Loucy (cell line): ENCODE data around the gene INTS6.

ENCODE experiments used
- H2AFZ ChIP-seq: fragments of 200-600 bp; sonication (generic); 2 replicates; pipeline ENCODE4 v1.6.0; 2016; ENCODE audit warnings: antibody characterized with exemption, mild to moderate bottlenecking, low read length, moderate library complexity
- H3F3A ChIP-seq: fragments of 200-600 bp; 2 replicates; pipeline ENCODE4 v1.6.0; 2016; ENCODE audit warnings: antibody characterized with exemption, low read depth, mild to moderate bottlenecking
- H3K27me3 ChIP-seq: fragments of 200-600 bp; sonication (generic); 2 replicates; pipeline ENCODE4 v1.6.1; 2014; ENCODE audit warnings: low read length, mild to moderate bottlenecking; ENCODE audit not compliant: insufficient read depth, poor library complexity, severe bottlenecking
- H3K36me3 ChIP-seq: fragments of 200-600 bp; sonication (generic); 2 replicates; pipeline ENCODE4 v1.6.1; 2016; ENCODE audit warnings: low read length; ENCODE audit not compliant: insufficient read depth
- H3K4me1 ChIP-seq: fragments of 200-600 bp; sonication (generic); 2 replicates; pipeline ENCODE4 v1.5.1; 2014; ENCODE audit warnings: low read length, mild to moderate bottlenecking; ENCODE audit not compliant: insufficient read depth, poor library complexity, severe bottlenecking
- H3K4me2 ChIP-seq: fragments of 200-600 bp; sonication (generic); 2 replicates; pipeline ENCODE4 v1.6.0; 2014; ENCODE audit warnings: antibody characterized with exemption, low read length, low read depth, mild to moderate bottlenecking; ENCODE audit not compliant: poor library complexity, severe bottlenecking
- H3K4me3 ChIP-seq: fragments of 200-600 bp; sonication (generic); 2 replicates; pipeline ENCODE4 v1.5.1; 2014; ENCODE audit warnings: low read length, mild to moderate bottlenecking, mixed read lengths; ENCODE audit not compliant: poor library complexity, severe bottlenecking
- H3K79me2 ChIP-seq: fragments of 200-600 bp; sonication (generic); 2 replicates; pipeline ENCODE4 v1.6.1; 2014; ENCODE audit warnings: low read length; ENCODE audit not compliant: insufficient read depth
- H3K9ac ChIP-seq: fragments of 200-600 bp; sonication (generic); 2 replicates; pipeline ENCODE4 v1.6.0; 2014; ENCODE audit warnings: mild to moderate bottlenecking, low read depth, low read length, moderate library complexity; ENCODE audit not compliant: poor library complexity, severe bottlenecking
- H3K9me2 ChIP-seq: fragments of 200-600 bp; sonication (generic); replicated peaks from 2 replicates; pipeline ENCODE4 v1.6.1; 2016; ENCODE audit warnings: low read depth, low read length, mixed read lengths
- H3K9me3 ChIP-seq: fragments of 200-600 bp; sonication (generic); 2 replicates; pipeline ENCODE4 v1.6.1; 2014; ENCODE audit warnings: mild to moderate bottlenecking, antibody characterized with exemption, low read length, low read depth; ENCODE audit not compliant: insufficient read depth
- H4K20me1 ChIP-seq: fragments of 200-600 bp; sonication (generic); 2 replicates; pipeline ENCODE4 v1.6.0; 2014; ENCODE audit warnings: antibody characterized with exemption, low read length, mild to moderate bottlenecking; ENCODE audit not compliant: insufficient read depth, poor library complexity, severe bottlenecking
- CTCF ChIP-seq: fragments of 200-600 bp; sonication (generic); conservative IDR thresholded peaks from 2 replicates; pipeline ENCODE4 v1.5.1; 2014; ENCODE audit warnings: mild to moderate bottlenecking, antibody characterized with exemption, low read length
- EZH2phosphoT487 ChIP-seq: fragments of 200-600 bp; IDR thresholded peaks from 2 replicates; pipeline ENCODE4 v1.6.1; 2018; ENCODE audit warnings: antibody characterized with exemption, mild to moderate bottlenecking, moderate library complexity, borderline replicate concordance

The INTS6 gene

GRCh38 chr13:51336746-51337145 is 116.1 kb downstream of the INTS6 start:
- no peak for TF ChIP-seq CTCF
- TF ChIP-seq EZH2phosphoT487: no peak
- no peaks in the 10 kb centered on the region for H3F3A ChIP-seq
- no peaks in the 10 kb centered on the region for H3K9me3 ChIP-seq
- no peak overlapping the region for H3K4me3 ChIP-seq
- H4K20me1 ChIP-seq: no peaks in the 10 kb centered on the region
- H3K79me2 ChIP-seq: no peaks in the 10 kb centered on the region
- H3K4me1 ChIP-seq: no peaks in the 10 kb centered on the region
- no peaks in the 10 kb centered on the region for H3K36me3 ChIP-seq
- H3K4me2 ChIP-seq: no peak overlapping the region
- H3K9me2 ChIP-seq: no peaks in the 10 kb centered on the region
- H2AFZ ChIP-seq: no peak overlapping the region
- H3K27me3 ChIP-seq: no peaks in the 10 kb centered on the region
- H3K9ac ChIP-seq: no peak overlapping the region

GRCh38 chr13:51333826-51334225 is 119.0 kb downstream of the INTS6 start:
- H2AFZ ChIP-seq: no peak overlapping the region
- no peaks in the 10 kb centered on the region for H3K4me1 ChIP-seq
- H3K9me2 ChIP-seq: no peaks in the 10 kb centered on the region
- no peak overlapping the region for H3K4me2 ChIP-seq
- H3K36me3 ChIP-seq: no peaks in the 10 kb centered on the region
- no peak for TF ChIP-seq EZH2phosphoT487
- TF ChIP-seq CTCF: no peak
- H3K27me3 ChIP-seq: no peaks in the 10 kb centered on the region
- no peak overlapping the region for H3K9ac ChIP-seq
- H3K9me3 ChIP-seq: no peaks in the 10 kb centered on the region
- H3K79me2 ChIP-seq: no peaks in the 10 kb centered on the region
- no peaks in the 10 kb centered on the region for H4K20me1 ChIP-seq
- H3K4me3 ChIP-seq: no peak overlapping the region
- no peaks in the 10 kb centered on the region for H3F3A ChIP-seq

- H2AFZ ChIP-seq: no peak overlapping the region
- H3K4me1 ChIP-seq: no peaks in the 10 kb centered on the region
- no peaks in the 10 kb centered on the region for H3K9me2 ChIP-seq
- H4K20me1 ChIP-seq: no peaks in the 10 kb centered on the region
- no peaks in the 10 kb centered on the region for H3F3A ChIP-seq
- H3K9ac ChIP-seq: no peak overlapping the region
- H3K4me3 ChIP-seq: no peak overlapping the region
- no peak for TF ChIP-seq CTCF
- TF ChIP-seq EZH2phosphoT487: no peak
- no peaks in the 10 kb centered on the region for H3K79me2 ChIP-seq
- no peaks in the 10 kb centered on the region for H3K36me3 ChIP-seq
- no peaks in the 10 kb centered on the region for H3K9me3 ChIP-seq
- no peaks in the 10 kb centered on the region for H3K27me3 ChIP-seq
- H3K4me2 ChIP-seq: no peak overlapping the region
These were observed 119.4 kb downstream of the INTS6 start for GRCh38 chr13:51333421-51333820.
